NK-92 (cell line): ENCODE measurements around the gene SPAG4.

Experiments used
- DNase-seq: peaks from one replicate; lab custom pipeline; 2025; ENCODE audit not compliant: unreplicated experiment; lab: John Stamatoyannopoulos, UW

SPAG4 gene

GRCh38 chr20:35615667-35616464 is at the start of gene SPAG4:
TSS of gene SPAG4 (plus strand) at chr20:35615829. CDS start at chr20:35616004, 175 bp downstream.
- peak; percentile 99 for DNase-seq

- DNase-seq = no peak
These were observed 47.0 kb upstream of the SPAG4 start for GRCh38 chr20:35568645-35569044.

GRCh38 chr20:35571555-35571954 is 44.1 kb upstream of the SPAG4 start:
- no peak for DNase-seq

GRCh38 chr20:35572838-35573237 is 42.8 kb upstream of the SPAG4 start:
- DNase-seq = no peak

- DNase-seq = no peak
These were observed 39.7 kb upstream of the SPAG4 start for GRCh38 chr20:35575958-35576357.

DNA sequence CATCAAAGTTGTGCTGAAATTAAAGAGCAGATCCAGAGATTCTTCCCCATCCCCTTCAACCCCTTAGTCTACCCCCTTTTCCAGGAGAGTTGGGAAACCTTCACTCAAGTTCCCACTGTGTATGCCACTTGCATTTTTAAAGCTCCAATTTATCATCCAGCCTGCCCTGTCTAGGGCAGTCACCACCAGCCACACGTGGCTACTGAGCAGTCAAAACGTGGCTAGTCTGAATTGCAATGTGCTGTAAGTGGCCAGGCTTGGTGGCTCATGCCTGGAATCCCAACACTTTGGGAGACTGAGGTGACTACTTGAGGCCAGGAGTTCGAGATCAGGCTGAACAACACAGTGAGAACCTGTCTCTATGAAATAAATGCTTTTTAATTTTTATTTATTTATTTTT is 38.8 kb upstream of the SPAG4 start:
- DNase-seq = no peak

GRCh38 chr20:35578469-35578868 is 37.2 kb upstream of the SPAG4 start:
- DNase-seq = no peak

GRCh38 chr20:35579196-35579595 is 36.4 kb upstream of the SPAG4 start:
- DNase-seq = no peak

DNA sequence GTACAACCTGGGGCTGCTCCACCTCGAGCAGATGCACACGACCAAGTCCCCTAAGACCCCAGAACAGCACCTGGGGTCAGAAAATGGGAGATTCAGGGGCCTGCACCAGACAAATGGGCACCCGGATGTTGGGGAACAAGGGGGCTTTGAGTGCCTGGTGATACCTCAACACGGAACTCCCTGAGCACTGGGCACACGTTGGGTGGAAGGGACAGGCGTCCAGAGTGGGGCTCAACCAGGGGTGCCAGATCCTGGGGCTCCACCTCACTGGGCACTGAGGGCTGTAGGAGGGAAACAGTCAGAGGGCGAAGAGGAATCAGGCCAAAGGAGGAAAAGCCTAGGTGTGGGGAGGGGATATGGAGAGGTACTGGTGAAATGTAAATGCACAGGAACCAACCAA is 33.5 kb upstream of the SPAG4 start:
- no peak for DNase-seq

DNA sequence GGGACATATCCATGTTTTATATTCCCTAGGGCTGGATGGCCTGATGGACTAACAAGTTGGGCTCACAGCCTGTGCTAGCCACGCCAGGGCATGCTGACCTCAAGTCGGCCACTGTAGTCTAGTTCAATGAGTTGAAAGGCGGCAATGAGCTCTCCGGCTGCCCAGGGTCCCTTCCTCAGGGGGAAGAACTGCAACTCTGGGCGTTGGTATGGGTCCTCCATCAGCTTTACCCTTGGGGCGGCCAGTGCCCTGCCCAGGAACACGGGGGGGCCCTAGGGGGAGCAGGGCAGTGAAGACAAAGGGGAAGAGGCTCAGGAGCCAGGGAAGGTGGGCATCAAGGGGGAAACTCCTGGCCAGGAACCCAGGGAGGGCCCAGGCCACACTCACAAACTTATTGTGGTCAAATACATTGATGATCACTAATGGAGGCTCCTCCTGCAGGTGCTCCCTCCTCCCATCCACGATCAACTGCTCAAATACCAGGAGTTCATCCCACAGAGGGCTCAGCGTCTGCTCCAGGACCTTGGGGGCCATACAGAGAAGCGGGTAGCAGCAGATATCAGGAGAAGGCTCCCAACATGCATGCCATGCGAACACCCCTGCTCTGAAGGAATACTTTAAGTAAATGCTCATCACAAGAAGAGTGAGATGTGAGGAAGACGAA is 32.8 kb upstream of the SPAG4 start:
- no peak for DNase-seq

- no peak for DNase-seq
These were observed 31.7 kb upstream of the SPAG4 start for GRCh38 chr20:35583636-35584560.

GRCh38 chr20:35586751-35587425 is 28.7 kb upstream of the SPAG4 start:
- no peak for DNase-seq

- no peak for DNase-seq
These were observed 28.2 kb upstream of the SPAG4 start for GRCh38 chr20:35587436-35587835.

DNA sequence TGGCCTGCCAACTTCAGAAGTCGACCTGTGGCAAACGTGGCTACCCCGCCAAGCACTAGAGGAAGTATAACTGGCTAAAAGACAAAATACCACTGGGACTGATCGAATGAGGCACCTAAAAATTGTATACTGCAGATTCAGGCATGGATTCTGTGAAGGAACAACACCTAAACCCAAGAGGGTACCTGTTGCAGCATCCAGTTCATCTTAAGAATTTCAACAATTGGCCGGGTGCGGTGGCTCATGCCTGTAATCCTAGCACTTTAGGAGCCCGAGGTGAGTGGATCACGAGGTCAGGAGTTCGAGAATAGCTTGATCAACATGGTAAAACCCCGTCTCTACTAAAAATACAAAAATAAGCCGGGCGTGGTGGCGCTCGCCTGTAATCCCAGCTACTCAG is 27.2 kb upstream of the SPAG4 start:
- no peak for DNase-seq

DNA sequence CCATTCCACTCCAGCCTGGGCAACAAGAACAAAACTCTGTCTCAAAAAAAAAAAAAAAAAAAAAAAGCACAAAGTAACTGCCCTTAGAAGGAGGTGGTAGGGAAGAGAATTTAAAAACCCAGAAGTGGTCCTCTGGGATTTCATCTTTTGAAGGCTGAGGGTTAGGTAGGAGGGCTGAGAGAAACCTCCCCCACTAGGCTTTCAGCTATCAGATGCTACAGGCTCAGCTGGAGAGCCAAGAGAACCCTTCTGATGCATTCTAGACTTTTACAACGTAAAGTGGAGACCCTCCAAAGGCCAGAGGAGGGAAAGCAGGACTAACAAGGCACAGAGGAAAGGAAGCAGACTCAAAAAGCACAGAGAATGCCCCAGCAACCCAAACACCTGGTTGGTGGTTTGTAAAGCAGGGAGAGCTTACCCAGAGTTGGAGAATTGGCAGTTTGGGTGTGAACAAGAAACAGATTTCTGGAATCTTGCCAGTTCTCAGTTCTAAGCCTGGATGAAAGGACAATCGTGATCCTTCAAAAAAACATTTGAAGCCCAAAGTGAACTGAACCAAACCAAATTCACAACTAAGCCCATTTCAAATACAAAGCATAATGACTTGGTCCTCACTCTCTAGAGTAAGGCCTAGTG is 23.2 kb upstream of the SPAG4 start:
- no peak for DNase-seq

DNA sequence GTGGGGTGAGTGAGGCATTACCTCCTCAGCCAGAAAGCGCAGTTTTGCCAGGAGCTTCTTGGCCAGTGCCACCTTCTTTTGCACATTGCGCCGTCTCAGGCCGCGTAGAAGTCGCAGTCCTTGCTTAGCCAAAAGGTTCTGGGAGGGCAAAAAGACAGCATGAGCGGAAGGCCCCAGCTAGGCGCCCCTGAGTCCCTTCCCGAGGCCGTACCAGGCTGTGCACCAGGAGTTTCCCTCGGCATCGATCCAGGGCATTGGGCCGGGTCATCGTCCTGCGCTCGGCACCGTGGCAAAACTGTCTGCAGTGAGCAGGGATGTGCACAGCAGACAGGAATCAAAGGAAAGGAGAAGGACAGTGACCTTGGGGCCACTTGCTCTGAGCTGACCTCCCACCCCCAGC is 20.2 kb upstream of the SPAG4 start:
- DNase-seq = no peak

DNA sequence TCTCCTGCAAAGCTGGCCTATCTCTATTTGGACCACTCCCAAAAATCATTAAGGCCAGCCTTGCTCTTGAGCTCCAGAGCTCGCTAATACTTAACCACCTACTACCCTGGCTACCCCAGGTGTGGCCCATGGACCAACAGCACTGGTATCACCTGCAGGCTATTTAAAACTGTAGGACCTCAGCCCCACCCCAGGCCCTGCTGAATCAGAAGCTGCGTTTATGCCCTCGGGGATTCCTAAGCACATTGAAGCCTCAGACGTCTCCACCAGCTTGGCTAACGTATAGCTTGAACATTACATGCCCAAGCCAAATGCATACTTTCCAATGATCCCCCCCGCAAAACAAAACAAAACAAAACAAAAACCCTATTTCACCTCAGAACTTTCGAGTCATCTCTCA is 19.7 kb upstream of the SPAG4 start:
- no peak for DNase-seq

DNA sequence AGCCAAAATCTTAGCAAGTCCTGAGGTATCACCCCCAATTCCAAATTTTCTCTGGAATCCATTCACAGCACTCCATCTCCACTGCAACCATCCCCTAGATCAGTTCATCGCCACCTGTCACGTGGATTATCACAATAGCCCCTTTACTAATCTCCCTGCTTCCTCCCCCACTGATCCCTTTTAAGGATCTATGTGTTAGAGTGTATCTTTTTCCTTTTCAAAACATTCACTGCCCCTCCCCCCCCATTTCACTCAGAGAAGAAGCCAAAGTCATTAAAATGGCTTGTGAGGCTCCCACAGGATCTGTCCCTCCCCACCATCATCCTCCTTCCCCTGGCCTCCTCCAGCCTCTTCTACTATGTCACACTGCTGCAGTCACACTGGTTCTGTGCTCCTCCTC is 18.4 kb upstream of the SPAG4 start:
- no peak for DNase-seq

DNA sequence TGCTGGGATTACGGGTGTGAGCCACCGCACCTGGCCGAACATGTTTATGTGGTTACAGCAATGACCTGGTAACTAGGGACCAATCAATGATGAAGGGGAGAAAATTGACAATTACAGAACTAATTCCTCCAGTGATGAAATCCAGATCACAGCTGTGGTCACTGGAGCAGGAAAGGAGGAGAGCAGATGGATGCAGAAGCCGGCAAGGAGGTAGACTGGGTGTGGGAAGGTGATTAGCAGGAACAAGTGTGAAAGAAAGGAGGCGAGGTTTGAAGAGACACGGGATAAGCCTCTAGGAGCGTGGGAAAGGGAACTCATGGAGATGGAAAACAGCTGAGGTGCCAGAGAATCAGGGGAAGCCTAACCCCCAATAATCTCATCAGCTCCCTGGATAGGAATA is 17.2 kb upstream of the SPAG4 start:
- no peak for DNase-seq

DNA sequence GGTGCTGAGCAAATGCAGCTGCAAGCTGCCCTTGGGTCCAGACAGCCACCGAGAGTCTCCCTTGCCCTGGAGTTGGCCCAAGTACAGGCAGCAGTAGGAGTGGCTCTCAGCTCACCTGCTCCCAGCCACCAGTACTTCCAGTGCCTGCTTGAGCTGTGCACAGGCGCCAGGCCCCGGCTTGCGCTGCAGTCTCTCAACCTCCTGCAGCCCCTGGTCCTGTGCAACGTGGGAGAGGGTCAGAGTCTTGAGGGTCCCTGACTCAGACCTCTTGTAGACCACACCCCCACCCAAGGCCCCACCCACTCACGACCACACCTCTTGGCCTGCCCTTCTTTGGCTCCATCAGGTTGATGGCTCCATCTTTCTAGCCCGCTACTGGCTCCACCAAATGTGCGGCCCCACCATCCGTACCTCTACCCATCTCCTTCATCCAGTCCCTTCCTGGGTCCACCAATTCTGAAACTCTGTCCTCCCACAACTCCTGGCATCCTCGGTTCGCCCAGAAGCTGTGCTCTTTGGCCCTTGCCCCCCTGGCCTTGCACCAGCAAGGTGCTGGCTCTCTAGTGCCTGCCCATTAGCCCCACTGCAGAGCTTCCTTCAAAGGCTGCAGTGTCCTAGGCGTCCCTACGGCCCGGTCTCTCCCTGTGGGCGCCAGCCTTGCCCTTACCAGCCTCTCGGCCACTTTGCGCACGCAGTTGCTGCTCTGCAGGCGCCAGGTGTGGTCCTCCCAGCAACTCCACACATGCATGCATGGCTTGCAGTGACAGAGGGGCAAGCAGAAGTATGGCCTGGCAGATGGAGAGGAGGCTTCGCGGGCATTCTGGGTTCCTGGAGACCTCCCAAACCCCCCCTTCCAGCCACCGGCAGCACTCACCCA is 16.5 kb upstream of the SPAG4 start:
- DNase-seq = no peak
